Endometrium (tissue), 2 donors: ENCODE data around the gene ZNF385B.
"Not testable (repeated sequence)": the region's sequence is repeated elsewhere in the genome, so short reads cannot be mapped to it uniquely, and the experiment has no call there.

ENCODE experiments used
- FAIRE-seq: peaks from 2 replicates; lab custom pipeline; 2012; peaks lifted over from hg19 to GRCh38; lab: Jason Lieb, UNC
- donor health status: control.
- donor health status: control.

ZNF385B gene

DNA sequence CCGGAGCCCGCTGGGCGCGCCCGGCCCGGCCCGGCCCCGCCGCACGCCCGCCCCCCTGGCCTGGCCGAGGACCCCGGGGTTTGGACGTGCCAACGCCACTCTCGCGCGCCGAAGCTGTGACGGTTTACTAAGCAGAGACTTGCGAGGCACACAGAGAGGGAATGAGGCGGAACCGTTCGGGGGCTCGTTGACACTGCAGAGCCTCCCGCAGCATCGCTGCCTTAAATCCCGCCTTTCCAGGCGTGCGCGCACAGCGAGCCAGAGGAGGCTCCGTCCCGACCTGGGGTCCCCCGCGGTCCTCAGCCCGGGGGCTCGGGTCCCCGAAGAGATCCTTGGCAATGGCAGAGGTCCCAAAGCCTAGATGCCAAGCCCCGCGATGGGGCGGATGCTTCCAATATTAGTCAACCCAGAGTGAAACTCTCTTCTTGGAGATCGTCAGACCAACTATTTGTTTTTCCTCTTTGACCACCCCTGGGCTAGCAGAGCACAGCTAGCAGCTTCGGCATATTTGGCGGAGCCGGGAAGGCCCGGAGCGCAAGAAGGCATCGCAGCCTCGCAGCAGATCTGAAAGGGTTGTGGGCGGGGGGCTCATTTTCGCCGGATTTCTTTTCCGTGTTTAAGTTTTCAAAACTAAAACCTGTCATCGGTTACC is at the start of gene ZNF385B:
Gene ZNF385B, minus strand, starts transcription at position 197 of the 652 bp plus-strand sequence.
- no peak for FAIRE-seq

DNA sequence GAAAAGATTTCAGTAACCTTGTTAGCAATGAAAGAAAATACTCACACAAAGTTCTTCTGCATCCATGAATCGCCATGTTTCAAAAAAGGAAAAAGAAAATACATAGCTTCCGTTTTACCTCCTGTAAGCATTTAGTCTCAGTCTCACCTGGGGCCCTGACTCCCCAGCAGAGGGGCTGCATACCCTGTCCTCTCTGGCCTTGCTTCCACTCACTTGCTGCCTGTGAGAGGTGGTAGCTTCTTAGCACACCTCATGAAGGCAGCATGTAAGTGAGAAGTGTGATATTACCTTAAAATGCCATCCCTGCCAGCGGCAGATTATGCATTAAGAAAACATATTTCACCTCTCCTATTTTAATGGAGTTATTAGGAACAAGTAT is 49.3 kb upstream of the ZNF385B start:
- no peak for FAIRE-seq

DNA sequence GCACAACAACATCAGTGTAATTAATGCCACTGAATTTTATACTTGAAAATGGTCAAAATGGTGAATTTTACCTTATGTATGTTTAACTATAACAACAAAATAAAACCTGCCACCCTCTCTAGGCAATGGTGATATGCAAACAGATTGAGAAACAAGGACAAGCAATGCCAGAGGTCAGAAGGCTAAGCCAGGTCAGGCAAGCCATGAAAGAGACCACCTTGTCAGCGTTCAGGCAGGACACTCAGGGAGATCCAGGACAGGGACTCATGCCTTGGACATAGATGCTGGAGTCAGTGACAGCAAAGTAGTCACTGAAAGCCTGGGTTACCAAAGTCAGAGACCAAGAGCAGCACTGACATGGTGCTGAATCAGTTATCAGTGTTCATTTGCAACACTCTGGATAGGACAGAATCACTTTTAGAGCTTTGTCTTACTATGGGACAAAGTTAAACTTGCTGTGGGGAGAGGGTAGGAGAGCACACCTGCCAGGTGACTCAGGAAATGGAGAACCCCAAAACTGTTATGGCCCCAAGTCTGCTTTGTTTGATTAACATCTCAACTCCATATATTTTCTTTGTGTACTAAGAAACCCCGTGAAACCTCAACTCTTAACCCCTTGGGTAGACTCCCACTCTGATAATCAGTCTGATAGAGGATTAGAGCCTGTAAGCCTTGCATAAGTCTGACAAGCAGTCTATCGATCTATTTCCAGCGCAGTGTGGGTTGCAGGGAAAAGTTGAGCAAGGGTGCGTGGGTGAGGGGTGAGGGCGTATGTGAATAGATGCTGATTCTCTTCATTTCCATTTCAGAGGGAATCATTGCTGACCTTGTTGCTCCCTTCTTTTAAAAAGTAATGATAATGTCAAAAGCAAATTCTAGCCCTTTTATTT is 48.7 kb upstream of the ZNF385B start:
- no peak for FAIRE-seq

DNA sequence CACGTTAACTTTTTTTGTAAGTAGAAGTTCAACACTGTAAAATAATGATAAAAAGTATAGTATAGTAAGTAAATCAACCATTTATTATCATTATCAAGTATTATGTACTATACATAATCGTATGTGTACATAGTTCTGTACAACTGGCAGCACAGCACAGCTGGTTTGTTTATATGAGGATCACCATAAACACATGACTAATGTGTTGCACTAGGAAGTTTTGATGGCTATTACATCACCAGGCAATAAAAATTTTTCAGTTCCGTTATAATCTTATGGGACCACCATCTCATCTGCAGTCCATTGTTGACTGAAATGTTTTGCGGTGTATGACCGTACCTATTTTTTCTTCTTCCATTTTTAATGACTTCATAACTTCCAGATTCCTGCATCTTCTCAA is 39.2 kb upstream of the ZNF385B start:
- no peak for FAIRE-seq

DNA sequence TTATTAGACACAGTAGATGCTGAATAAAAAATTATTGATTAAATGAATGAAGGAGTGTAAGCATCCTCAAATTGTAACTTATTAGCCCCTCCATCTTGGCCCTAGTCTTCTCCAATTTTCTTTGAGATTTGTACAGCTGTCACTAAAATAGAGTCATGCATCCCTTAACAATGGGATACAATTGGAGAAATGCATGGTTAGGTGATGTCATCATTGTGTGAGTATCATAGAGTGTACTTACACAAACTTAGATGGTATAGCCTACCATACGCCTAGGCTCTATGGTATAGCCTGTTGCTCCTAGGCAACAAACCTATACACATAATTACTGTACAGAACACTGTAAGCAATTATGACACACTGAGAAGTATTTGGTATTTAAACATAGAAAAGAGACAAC is 38.3 kb upstream of the ZNF385B start:
- FAIRE-seq, result no peak

DNA sequence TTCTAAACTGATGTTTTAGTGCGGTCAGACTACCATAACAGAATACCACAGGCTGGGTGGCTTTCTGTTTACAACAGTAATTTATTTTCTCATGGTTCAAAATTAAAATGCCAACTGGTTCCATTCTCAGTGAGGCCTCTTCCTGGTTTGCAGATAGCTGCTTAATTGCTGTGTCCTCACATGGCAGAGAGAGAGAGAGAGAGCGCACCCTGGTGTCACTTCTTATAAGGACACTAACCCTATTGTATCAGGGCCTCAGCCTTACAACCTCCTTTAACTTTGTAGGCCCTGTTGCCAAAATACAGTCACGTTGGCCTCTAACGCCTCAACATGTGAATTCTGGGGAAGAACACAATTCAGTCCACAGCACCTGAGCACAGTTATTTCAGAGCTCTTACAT is 37.5 kb upstream of the ZNF385B start:
- FAIRE-seq, result no peak

DNA sequence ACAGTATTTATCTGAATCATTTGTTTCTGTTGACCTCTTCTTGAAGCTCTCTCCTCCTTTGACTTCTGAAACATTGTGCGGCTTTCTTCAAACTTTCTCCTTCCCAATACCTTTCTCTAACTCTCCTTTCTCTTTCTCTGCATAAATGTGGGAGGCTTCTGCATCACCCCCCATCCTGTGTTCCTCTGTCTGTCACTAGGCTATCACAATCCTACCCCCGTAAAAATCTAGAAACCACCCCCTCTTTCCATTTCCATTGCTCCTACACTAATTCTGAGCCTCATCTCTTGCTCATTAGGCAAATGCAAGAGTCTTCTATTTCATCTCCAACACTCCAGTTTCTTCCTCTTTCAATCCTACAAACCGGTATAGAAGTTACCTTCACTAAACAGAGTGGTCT is 32.2 kb upstream of the ZNF385B start:
- no peak for FAIRE-seq

DNA sequence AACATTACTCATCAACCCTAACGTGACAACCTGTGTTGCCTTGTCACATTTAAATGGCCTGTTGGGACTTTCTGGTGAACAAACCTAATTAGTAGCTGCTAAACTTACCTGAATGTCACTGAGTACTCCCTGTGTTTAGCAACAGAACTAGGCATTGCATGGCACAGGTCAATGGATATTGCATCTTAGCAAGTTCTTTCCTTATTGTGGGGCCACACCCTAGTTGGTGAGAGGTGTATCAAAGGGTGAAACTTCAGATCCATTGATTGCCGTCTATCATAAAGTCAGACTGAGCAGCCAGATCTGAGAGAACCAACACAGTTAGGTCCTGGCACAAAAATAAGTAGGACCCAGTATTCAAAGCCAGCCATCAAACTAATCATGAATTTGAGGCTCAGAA is 29.8 kb upstream of the ZNF385B start:
- no peak for FAIRE-seq

DNA sequence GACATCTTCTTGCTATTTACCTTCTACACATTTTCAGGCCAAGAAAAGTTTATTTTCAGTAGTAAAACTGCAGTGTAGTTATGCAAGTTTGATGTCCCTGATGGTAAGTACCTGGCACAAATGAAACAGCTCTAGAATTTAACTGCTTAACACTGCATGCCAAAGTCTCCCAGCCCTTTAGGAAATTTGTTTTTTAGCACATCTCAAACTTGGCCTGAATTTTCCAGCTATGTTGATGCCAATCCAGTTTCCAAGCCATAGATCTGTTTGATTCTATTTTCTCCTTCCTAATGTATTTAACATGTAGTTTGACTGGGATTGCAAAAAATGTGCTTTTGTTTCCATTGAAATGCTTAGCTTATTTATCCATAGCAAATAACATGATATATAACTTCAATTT is 29.3 kb upstream of the ZNF385B start:
- FAIRE-seq, result no peak

DNA sequence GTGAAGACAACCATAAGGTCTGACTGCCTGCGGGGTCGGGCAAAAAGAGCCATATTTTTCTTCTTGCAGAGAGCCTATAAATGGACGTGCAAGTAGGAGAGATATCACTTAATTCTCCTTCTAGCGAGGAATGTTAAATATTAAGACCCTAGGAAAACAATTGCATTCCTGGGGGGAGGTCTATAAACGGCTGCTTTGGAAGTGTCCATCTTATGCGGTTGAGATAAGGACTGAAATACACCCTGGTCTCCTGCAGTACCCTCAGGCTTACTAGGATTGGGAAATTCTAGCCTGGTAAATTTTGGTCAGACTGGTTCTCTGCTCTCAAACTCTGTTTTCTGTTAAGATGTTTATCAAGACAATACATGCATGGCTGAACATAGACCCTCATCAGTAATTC is 27.2 kb upstream of the ZNF385B start:
- FAIRE-seq, result not testable (repeated sequence)

DNA sequence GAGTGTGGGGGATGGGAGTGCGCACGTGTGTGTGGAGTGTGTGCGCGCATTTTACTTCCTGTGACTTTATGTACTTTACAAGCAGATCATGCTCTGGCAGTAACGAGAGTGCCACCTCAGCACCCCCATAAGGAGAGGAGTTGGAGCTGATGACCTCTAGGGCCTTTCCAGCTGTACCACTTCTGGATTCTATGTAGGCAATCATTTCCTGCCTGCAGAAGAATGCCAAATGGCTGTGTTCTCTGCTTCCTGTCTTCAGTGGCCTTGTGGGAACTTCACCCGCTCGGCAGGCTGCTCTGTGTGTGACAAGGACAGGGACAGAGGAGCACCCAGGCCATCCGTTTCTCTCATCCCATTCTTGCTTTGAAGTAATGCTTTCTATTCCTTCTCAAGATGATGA is 22.8 kb upstream of the ZNF385B start:
- FAIRE-seq, result no peak

DNA sequence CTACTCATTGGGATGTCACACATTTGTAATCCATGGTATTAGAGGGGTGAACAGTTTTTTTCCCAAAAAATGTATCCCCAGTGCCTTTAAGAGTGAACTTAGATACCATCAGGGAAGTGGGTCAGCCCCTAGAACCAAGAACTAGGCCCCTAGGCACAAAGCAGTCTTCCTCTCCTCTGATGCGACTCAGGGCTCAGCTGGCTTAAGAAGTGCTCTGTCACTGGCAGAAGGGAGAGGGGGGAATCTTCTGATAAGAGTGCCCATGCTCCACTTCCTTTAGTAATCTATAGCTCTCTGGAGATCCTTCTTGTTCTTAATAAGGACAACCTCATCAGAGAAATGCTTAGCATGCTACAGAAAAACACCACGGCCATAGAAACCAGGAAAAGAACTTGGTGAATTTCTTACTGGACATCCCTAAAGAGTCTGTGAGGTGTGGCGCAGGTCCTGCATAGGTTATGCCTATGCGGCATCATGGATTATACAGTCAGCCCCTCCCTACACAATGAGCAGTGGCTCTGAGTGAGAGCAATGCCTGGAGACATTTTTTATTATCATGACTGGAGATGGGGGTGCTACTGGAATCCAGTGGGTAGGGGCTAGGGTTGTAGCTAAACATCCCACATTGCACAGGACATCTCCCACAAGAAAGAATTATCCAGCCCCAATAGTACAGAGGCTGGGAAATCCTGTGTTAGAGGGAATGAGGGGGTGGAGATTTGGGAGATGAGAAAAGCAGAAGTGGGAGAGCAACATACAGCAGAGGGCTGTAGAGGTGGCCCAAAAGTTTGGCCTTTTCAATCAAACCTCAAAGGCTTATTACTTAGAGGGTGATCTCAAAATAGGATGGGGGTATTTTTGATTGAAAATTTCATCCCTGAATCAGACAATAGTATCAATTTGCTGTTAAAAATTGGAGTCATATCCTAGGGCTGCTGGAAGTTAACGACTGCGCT is 21.7 kb upstream of the ZNF385B start:
- no peak for FAIRE-seq

DNA sequence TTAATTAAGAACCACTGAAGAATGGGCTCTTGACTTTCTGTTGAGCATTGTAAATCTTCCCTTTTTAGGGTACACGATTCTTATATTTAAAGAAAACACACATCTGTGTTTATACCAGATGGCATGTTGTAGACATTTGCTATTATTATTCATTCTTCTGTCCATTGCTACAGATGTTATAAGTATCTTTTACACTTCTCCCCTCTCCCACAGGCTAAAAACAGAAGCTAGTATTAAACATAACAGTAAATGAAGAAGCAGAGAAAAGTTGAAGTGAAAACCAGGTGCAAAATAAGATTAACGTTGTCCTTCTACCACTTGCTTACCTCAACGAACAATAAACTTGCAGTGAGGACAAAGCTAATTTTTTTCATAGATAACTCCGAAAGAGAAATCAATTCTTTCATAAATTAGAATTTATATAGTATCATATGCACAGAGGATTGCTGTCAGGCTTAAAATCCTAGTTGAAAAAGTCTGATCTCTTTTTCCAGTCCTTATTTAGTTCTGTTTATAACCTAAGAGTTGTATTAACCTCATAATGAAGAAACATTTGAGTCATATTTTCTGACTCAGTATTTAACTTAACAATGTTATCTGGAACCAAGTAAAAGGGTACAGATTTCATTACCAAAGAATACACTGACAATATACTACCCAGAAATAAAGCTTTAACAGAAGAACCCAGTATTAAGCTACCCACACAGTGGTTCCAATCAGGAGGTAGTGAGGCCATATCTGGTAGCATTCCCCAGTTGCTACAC is 16.4 kb upstream of the ZNF385B start:
- FAIRE-seq, result no peak

DNA sequence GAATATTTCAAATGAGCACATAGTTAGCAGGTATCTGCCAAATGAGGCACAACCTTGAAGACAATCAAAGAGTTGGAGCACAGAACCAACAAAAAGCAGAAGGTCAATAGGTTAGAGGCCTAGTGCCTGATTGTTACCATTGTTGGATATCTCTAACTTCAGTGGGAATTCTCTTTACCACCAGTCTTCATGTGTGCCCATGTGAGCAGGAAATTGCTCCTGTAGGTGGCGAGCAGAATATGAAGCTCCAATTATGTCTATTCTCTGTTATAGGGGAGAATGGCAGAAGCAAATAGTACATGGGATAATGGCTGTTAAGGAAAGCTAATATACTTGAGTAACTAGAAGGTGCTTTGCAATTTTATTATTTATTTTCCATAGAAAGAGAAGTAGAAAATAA is 14.9 kb upstream of the ZNF385B start:
- no peak for FAIRE-seq

DNA sequence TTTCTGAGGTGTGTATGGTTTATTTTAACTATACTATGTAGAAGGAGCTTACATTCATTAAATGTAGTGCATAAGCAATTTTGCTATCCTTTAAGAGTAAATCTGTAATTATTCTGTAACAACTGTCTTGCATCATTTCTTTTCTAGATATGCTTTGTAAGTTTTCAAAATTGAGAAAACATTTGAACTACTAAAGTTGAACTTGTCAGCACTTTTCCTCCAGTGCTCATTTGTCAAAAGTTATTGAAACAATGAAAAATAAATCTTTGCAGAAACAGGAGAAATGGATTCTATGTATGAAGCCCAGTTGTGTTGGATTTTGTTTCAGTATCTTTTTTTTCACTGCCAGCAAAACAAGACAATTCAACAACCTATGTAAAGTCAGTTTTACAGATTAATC is 14.5 kb upstream of the ZNF385B start:
- no peak for FAIRE-seq

DNA sequence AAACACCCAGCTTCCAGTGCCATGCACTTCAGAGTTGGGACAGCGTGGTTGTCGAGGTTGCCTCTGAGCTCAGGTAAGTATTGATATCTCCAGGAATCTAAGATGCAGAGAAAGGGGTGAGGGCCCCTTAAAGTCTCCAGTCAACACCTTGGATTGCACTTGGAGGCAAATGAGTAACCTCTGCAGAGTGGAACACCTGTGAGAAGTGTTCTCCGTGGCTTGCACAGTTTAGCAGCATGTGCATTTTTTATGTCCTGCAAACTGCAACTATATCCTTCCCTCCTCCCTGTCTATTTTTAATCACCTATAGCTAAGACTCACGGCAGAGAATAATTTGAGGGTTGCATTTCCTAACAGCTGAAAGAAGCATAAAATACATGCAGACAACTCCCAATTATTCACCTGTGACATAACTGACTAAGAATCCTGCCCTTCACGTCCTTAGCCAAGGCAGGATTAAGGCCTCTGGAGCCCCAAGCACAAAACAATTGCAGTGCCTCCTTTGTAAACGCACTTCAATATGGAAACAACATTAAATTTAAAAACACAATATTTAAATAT is 1.6 kb upstream of the ZNF385B start:
- no peak for FAIRE-seq

DNA sequence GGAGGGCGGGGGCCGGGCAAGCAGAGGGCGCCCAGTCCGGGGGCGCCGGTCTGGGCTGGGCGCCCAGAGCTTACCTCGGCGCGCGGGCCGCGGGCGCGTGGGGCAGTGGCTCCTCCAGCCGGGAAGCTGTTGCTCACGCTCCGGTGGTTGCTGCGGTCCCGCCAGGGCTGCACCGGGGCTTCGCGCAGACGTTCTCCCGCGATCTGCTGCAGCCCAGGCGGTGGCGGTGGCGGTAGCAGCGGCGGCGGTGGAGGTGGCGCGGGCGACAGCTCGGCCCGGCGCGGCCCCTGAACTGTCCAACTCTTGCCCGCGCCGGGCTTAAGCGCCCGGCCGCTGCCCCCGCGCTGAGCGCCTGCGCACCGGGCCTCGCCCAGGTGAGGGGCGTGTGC is 391 bp downstream of the ZNF385B start:
- no peak for FAIRE-seq

DNA sequence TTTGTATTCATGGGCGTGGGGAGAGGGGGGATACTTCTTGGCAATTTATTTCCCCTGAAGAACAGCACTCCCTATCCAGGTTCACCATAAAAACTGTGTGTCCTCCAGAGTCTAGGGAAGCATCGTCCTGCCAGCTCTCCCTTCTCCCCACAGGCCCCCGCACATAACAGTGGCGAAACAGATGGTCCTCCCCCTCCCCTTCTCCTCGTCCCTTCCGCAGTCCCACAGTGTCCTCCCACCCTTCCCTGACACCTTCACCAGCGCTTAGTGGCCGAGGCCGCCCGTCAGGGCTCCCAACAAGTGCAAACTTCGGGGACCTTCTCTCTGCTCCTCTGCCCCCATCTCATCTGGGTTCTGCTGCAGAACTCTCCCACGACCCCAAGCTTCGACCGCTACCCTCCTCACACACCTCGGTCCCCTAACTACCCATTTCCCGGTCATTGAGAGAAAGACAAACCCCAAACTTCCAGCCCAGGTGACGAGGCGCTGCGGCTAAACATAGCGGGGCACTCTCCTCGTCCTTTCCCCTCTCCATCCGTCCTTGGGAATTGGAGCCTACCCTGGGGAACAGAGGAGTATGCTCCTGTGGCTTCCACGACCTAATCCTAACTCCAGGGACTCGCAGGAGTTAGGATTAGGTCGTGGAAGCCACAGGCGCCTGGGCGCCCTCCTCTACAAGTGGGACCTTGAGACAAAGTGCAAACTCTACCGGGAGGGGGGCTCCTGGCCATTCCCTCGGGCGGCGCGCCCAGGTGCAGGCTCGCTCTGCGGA is 971 bp downstream of the ZNF385B start:
- FAIRE-seq, result no peak

DNA sequence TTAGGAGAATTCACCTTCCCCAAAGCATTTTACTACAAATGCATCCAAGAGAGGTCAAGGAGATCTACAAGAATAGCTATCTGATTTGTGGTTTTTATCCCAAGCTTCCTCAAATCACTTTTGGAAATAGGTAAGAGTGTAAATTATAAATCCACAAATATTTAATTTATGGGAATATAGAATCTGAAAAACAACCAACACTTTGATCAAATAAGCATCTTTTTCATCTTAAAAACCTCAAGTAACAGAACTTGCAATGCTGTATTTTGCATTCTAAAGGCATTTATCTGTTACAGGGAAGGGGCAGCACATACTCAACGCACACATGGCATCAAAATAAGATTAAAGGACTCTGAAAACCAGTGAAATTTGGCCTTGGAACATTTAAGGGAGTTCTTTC is 1.9 kb downstream of the ZNF385B start:
- no peak for FAIRE-seq

DNA sequence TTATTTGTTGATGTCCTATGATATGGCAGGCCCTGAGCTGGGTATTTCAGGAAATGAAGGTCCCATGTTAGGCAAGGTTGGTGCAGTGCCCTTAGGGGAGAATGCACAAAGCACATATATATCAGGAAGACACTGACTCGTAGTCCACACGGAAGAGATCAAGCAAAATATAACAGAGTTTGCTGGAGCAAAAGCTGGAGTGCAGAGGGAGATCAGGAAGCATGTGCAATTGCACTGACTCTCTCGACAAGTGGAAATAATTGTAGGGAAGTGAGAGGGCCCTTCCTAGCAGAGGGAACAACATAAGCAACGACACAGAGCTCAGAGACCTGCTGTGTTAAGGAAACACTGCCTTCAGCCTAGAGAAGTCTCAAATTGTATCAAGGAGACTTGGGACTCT is 4.2 kb downstream of the ZNF385B start:
- no peak for FAIRE-seq

DNA sequence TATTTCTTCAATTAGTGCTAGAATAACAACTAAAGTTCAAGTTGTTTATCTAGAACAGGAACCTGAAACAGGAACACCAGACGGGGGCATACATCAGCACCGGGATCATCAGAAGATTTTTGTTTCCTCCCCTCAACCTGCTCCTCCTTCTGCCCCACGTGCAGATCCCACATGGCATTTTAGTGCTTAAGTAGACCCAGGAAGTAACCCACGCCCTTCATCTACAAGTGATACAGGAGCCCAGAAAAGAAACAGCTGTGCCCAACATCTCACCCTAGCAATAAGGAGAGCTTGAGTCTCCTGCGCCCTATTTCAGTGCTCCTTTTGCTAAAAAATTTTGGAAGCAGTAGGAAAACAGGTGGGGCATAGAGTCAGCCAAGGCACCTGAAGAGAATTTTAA is 5.2 kb downstream of the ZNF385B start:
- FAIRE-seq, result no peak
